HG03565 (cell line): ENCODE results near the gene OXTR.
"Not testable (repeated sequence)": the region's sequence is repeated elsewhere in the genome, so short reads cannot be mapped to it uniquely, and the experiment has no call there.

ENCODE experiments used
- ATAC-seq: cut with Tn5 transposase; IDR thresholded peaks from one replicate; pipeline ENCODE4 v1.9.1; 2021; ENCODE audit warnings: mild to moderate bottlenecking, moderate library complexity; ENCODE audit not compliant: unreplicated experiment

Gene OXTR

DNA sequence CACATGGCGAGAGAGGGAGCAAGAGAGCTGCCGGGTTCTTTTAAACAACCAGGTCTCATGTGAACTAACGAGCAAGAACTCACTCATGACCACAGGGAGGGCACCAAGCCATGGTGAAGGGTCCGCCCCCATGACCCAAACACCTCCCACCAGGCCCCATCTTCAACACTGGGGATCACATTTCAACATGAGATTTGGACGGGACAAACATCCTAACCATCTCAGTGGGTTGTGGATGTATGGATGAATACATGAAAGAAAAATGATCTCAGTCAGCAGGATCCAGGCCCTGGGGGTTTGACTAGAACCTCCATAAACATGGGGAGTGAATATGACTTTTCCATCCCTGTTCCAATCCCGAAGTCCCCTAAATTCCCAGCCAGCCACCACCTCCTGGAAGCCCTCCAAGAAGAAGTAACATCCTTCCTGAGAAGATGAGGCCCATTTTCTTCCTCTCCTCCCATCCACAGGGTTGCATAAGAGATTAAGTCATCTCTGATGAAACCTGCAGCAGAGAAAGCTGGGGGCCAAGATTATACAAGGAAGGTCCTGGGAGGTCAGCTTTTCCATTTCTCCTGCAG, 26.3 kb downstream of the OXTR start:
- ATAC-seq = no peak

DNA sequence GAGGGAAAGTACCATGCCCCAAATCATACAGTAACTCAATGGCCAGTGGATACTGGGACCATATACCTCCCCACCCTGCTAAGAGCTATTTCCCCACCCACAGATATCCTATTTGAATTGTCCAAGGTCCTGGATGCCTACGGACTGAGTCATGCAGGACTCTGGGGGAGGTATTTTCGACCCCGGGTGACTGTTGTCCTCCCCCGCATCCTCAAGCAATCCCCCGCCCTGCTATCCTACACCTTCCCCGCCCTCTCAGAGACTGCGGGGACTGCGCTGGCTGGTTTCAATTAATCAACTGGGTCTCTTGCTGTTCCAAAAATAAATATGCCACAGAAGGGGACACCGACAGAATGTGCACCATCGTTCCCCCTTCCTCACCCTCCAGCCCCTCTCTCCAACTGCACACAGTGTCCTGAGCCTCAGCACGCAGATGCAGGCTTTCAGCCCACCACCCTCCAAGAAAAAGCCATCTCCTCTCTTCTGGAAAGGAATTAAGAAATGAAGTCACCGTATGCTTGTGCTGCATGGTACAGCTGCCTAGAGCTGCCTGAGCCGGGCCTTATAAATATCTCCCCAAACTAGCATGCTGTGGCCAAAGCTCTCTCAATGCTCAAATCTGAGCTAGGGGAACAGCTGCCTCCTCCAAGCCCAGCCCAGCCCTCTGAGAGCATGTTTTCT, 27.7 kb downstream of the OXTR start:
- ATAC-seq = no peak

DNA sequence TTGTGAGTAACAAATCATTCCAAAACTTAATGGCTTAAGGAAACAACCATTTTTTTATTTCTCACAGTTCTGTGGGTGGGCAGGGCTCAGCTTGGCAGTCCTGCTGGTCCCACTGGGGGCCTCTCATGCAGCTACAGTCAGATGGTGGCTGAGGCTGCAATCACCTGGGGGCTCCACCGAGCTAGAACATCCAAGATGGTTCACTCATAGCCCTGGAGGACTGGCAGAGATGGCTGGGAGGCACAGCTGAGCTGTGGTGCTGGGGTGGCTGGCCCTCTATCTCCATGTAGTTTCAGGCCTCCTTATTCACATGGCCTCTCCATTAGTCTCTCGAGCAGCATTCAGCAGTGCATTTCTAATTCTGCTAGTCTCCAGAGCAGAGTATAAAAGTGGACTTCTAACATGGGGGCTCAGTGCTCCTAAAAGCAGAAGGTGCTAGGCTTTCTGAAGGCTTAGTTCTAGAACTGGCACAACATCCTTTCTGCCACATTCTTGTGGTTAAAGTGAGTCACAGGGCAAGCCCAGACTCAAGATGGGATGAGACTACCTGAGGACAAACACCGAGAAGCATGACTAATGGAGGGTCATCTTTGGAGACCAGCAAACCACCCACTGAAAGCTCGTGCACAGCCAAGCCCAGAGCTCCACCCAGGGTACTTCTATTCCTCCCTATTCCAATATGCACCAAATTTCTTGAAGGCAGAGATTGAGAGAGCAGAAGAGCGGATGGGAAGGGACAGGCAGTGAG, 29.5 kb downstream of the OXTR start:
- no peak for ATAC-seq

DNA sequence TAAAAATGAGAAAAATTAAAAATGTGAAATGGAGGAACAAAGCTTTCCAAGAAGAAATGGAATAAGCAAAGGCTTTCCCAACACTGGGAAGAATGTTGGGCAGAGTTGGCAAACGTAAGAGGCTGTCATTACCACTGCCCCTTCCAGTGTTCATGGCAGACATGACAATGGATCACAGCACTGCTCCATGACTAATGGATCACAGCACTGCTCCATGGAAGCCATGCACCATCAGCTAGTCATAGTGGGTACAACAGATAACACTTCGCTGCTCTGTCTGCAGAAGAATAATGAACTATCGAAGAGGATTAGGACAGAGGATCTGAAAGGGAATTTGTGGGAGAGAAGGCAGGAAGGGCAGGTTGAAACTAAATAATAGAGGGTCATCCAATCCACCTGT, 30.8 kb downstream of the OXTR start:
- ATAC-seq = no peak

DNA sequence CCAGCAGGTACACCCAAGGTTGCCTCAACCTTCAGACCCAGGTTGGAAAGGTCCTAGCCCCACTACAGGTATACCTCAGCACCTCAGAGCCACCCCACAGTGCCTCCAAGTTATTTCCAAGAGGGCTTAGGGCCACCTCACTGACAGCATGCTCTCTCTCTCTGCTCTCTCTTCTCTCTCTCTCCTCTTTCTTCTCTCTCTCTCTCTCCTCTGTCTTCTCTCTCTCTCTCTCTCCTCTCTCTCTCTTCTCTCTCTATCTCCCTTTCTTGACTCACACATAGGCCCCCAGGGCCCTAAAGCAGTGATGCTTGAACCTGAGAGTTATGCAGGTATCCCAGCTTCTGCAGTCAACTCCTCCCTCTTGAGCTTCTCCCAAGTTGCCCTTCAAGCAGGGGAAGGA, 31.6 kb downstream of the OXTR start:
- no peak for ATAC-seq

DNA sequence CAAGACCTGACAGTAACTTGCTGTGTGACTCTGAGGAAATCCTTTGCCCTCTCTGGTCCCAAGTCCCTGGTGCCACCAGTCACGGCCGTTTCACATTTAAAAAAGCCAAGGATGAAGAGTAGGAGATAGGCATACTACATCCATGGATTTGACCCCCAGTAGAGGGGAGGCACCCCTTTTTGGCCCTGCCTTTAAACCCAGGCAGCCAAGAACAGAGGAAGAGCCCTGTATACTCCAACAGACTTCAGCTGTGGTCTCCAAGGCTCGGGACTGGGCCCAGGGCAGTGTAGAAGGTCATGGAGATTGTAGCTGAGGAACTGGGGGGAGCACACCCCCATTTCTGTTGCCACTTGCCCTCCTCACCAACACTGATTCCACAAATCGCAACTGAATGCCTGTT, 32.1 kb downstream of the OXTR start:
- no peak for ATAC-seq

DNA sequence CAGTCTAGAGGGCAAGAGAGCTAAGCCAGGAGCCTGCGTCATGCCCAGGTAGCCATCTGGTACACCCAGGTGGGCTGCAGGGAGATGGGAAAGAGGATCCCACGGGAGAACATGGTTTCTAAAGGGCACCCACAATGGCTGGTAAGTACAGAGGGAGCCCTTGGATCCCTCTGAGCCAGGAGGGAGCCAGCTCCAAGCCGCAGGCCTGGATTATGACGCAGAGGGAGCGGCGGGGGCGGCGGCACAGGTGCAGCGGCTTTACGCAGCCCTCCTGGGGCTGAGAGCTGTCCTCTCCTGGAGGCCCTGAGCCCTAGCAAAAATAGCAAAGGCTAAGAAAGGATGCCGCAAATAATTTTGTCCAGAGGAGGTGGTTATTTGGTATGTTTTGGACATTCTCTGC, 33.0 kb downstream of the OXTR start:
- ATAC-seq = no peak

DNA sequence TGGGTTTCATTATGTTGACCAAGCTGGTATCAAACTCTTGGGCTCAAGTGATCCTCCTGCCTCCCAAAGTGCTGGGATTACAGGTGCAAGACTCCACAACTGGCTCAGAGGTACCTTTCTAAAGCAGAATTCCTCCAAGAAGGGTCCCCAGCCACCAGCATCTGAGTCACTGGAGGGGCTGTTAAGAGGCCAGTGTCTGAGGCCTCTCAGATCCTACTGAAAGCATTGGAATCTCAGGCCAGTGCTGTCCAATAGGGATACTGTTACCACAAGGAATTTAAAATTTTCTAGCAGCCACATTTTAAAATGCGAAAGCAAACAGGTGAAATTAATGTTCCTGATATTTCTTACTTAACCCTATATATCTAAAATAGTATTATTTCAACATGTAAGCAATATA, 34.5 kb downstream of the OXTR start:
- ATAC-seq = no peak

DNA sequence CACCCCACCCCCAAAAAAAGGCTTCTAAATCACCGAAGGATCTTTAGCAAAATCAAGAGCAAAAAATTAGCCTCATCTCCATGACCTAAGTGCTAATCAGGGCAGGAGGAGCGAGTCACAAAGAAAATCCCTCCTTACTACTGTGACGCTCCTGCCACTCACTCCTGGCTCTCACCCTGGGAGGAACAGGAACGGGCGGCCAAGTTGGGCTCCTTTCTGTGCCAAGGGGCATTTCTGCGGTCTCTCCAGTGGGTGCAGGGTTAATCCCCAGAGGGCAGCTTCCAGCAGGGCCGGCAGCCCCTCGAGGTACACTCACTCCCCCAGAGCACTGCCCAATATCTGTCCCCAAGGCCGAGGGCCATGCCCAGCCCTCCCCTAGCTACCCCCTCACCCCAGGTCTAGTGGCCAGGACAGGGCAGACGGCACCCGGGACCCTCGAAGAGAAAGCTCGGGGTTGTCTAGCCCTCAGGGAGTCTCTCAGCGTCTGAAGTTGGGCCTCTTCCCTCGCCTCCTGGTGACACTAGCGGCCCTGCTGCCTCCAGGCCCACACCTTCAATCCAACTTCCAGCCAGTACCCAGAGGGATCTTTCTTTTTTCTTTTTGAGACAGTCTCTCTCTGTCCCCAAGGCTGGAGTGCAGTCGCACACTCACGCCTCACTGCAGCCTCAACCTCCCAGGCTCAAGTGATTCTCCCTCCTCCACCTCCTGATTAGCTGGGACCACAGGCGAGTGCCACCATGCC, 35.1 kb downstream of the OXTR start:
- no peak for ATAC-seq

DNA sequence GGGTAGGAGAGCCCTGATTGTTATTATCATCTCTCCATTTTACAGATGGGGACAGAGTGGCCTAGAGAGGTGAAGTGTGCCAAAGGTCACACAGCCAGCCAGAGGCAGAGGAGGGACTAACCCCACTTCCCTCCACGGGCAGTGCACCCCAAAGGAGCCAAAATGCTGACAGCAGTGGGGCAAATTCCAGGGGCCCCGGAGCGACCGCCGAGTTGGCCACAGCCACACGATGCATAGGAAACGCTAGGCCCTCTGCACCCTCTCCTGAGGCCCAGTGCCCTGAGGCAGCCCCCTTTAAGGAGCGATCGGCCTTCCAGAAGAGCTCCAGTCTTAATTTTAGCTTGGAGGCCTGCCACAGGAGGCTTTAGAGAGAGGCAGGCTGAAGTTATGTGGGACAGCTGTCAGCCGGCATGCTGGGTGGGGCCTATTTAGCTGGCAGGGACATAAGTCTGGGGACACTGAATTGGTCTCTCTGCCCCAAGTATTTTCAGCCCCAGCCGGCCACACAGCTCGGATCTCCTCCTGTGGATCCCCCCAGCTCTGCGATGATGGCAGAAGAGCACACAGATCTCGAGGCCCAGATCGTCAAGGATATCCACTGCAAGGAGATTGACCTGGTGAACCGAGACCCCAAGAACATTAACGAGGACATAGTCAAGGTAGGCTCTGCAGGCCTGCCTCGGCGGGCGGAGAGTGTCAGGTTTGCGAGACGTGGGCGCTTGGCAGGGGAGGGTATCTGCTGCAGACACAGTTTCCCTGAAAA, 35.9 kb downstream of the OXTR start, which contains the start of gene CAV3:
TSS of gene CAV3 (plus strand) at position 471 of the 763 bp plus-strand sequence. CDS start at position 546, 75 bp downstream.
- no peak for ATAC-seq

DNA sequence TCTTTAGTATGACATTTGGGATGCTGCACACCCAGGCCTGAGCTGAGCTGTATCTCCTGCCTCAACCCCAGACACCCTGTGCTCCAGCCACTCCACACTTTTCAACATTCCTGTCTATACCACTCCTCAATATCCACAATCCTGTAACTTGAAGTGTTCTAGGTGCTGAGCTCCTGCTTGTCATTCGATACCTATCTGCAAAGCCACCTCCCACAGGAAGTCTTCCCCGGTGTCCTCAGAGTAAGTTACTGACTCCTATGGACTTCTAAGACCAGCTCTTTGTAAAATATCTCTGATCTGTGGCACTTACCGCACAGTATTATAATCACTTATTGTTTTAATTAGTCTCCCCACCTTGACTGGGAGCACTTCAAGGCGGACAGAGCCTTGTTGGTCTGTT, 37.0 kb downstream of the OXTR start:
- ATAC-seq = no peak

DNA sequence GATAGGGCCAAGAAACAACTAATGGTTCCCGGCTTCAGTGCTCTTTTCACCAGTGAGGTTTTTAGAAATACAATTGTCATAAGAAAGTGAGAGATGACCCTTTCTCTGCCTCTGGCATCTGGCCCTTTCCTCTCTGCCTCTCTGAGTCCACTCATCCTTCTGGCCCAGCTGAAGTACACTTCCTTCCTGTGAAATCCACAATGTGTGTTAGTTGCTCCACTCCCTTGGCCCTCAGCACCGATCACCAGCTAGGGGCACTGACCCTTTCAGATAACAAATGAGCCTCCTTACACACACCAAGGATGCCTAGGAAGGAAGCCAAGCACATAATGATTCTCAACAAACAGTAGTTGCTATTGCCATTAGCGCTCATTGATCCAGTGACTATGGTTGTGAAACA, 38.8 kb downstream of the OXTR start:
- ATAC-seq = no peak

DNA sequence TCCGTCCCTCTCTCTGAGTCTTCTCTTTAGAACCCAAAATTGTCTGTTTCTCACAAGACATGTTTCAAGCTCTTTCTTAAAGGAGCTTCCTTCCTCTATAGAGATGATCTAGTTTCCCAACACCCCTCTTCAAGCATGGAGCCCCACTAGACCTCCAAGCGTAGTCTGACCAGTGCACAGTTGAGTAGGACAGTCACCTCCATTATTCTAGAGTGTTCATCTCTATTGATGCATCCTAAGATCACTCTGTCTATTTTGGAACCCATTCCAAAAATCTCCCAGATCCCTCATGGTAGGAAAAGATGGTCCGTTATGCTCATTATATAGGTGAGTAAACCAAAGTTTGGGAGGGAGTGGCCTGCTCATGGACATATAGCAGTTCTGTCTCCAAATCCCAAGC, 39.9 kb downstream of the OXTR start:
- no peak for ATAC-seq

DNA sequence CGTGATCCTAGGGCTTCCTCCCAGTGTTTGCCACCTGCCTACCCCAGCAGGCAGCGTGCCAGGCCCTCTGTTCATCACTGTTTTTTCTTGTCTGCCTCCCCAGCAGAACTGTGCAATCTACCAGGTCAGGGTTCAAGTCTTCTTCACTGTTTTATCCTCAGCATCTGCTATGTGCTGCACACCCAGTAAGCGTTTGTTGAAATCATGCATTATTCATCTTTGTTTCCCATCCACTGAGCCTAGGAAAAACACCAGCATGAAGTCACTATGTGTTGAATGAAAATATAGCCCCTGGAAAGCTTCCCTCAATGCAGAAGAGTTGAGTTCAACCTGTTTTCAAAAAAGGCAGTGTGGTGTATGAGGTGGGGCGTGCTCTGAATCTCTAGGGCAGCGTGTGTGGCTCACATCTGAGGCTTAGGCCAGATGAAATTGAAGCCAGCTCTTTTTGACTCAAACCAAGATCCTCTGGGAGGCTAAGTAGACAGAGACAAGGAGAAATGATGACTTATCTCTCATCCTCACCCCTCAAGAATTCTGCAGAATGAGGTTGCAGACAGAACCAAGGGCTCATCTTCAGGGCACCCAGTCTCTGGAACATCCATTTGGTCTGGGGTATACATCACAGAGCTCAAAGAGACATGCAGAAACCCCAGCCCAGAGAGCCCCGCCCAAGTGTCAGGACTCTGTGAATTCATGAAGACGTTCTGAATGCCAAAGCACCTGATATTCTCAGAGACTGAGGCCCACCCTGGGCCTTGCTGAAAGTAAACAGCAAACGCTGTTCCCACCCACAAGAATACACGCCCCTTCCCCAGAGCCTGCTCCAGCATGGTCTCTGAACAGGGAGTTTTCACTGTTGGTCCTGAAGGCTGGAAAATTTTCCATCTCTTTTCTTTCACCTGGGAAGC, 41.6 kb downstream of the OXTR start:
- ATAC-seq = no peak

DNA sequence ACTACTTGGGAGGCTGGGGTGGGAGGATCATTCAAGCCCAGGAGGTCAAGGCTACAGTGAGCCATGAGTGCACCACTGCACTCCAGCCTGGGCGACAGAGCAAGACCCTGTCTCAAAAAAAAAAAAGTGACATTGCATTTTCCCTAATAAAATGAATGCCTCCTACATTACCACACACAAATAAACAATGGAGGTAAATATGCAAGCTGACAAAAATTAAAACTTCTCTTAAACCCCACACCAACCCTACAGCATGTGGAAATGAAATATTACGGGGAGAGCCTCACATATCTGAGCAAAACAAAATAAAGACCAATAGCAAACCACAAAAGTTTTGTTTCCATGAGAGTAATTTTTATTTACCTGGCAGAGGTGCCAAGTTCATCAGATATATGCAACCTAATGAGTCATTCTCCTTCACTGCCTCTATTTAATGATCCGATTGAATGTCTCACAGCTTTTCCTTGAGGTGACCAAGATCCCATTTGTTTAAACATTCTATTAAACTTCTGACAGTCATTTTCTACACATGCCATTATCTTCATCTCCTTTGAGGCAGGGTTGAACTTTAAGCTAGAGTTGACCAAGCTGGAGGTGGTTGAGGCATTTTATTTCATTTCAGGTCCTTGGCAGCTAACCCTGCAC, 45.2 kb downstream of the OXTR start:
- no peak for ATAC-seq

DNA sequence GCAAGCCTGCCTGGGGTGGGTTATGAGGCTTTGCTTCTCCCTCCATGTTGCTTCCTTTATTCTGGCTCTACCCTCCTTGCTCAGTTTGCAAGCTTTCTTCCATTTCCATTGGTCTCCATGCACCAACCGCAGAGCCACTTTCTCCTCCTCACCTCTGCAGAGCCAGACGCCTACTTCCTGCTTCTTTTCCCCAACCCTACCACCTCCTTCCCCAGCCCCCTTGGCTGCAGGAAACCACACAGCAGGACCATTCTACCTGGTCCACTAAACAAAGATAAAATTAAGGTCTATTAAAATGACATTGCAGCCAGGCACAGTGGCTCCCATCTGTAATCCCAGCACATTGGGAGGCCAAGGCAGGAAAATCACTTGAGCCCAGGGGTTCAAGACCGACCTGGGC, 45.8 kb downstream of the OXTR start:
- ATAC-seq = no peak

DNA sequence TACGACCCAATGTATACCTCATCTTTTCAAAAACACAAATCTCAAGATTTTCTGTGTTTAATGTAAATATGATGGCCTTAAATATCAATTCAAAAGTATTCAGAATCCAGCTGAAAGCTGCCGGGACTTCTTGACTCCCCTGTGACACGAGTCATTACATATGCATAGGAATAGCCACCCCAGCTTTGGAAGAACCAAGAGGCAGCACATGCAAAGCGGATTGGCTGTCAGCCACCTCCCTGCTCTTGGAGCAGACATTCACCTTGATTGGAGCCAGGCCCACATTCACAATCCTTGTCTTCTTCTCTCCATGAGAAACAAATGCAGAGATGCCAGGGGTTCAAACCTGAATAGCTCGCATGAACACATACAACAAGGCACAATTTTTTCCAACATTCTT, 46.6 kb downstream of the OXTR start:
- ATAC-seq = no peak

DNA sequence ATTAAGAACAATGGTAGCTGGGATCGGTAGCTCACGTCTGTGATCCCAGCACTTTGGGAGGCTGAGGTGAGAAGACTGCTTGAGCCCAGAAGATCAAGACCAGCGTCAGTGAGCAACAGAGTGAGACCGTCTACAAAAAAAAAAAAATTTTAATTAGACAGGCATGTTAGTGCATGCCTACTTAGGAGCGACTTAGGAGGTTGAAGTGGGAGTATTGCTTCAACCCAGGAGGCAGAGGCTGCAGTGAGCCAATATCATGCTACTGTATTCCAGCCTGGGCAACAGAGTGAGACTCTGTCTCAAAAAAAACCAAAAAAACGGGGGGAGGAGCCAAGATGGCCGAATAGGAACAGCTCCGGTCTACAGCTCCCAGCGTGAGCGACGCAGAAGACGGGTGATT, 53.7 kb downstream of the OXTR start:
- ATAC-seq = not testable (repeated sequence)
